HepG2 (cell line): Measurements from ENCODE around the gene CSNK1E. TPM values are rescaled to one million over a fixed set of nuclear protein-coding genes. Genes with fewer than 3 reads are reported as not detected.
A peak's percentile ranks its signal among the peaks of the same experiment; 100 is the strongest.

Source experiments
- ARID4A ChIP-seq: sonication (generic); formaldehyde crosslinking; IDR thresholded peaks from 2 replicates; pipeline ENCODE4 v1.5.0; 2020; ENCODE audit warnings: mild to moderate bottlenecking, missing genetic modification reagents, borderline replicate concordance
- ELF4 ChIP-seq: sonication (generic); formaldehyde crosslinking; IDR thresholded peaks from 2 replicates; pipeline ENCODE4 v1.5.0; 2020; ENCODE audit warnings: missing genetic modification reagents, mild to moderate bottlenecking, moderate library complexity, borderline replicate concordance
- FOXA1 ChIP-seq, 2 experiments: fragments of 450-650 bp in 1 of 2; sonication (generic) in 1 of 2; formaldehyde crosslinking in 1 of 2; IDR thresholded peaks; 2 replicates each; pipeline versions ENCODE4 v1.4.0 to v1.6.1; 2016 to 2020; ENCODE audit warnings: missing genetic modification reagents in 1 of 2
- IRF1 ChIP-seq: sonication (generic); formaldehyde crosslinking; IDR thresholded peaks from 2 replicates; pipeline ENCODE4 v1.4.0; 2020; ENCODE audit warnings: low read depth, mild to moderate bottlenecking, missing genetic modification reagents
- MED1 ChIP-seq: sonication (generic); formaldehyde crosslinking; IDR thresholded peaks from 2 replicates; pipeline ENCODE4 v1.4.0; 2020; ENCODE audit warnings: missing genetic modification reagents
- SAP130 ChIP-seq: IDR thresholded peaks from 2 replicates; pipeline ENCODE4 v1.6.1; 2016; ENCODE audit warnings: low read depth
- TEAD3 ChIP-seq: optimal IDR thresholded peaks from 2 replicates; pipeline ENCODE3; 2016; ENCODE audit warnings: borderline replicate concordance
- THAP11 ChIP-seq: IDR thresholded peaks from 2 replicates; pipeline ENCODE4 v1.6.1; 2016; ENCODE audit warnings: missing biosample characterization, missing genetic modification reagents
- ZBTB49 ChIP-seq: sonication (generic); formaldehyde crosslinking; IDR thresholded peaks from 2 replicates; pipeline ENCODE4 v1.4.0; 2020; ENCODE audit warnings: missing genetic modification reagents, borderline replicate concordance
- ZFP90 ChIP-seq: sonication (generic); formaldehyde crosslinking; IDR thresholded peaks from 2 replicates; pipeline ENCODE4 v1.8.0; 2022; ENCODE audit warnings: missing genetic modification reagents, mild to moderate bottlenecking, inconsistent platforms, borderline replicate concordance
- ZNF770 ChIP-seq: sonication (generic); formaldehyde crosslinking; IDR thresholded peaks from 2 replicates; pipeline ENCODE4 v1.5.0; 2020; ENCODE audit warnings: mild to moderate bottlenecking, missing genetic modification reagents
- ZNF83 ChIP-seq: sonication (generic); formaldehyde crosslinking; IDR thresholded peaks from 2 replicates; pipeline ENCODE4 v1.4.0; 2020; ENCODE audit warnings: missing genetic modification reagents, mild to moderate bottlenecking, borderline replicate concordance
- ZSCAN9 ChIP-seq: IDR thresholded peaks from 2 replicates; pipeline ENCODE4 v1.6.1; 2016; ENCODE audit warnings: borderline replicate concordance
- polyA plus RNA-seq, 8 experiments: library from polyadenylated mRNA; depleted of rRNA in 3 of 8; stranded (reverse) in 7 of 8; unstranded in 1 of 8; fragments of >200 nt; fragmentation: Illumina TruSeq in 4 of 8; extraction: Trizol in 4 of 8; gene quantifications; 2 replicates each; pipeline versions ENCODE4 v1.2.1 to v1.2.3, GENCODE V29; 2011 to 2016; ENCODE audit warnings: low read depth in 4 of 8, missing spikeins in 1 of 8, mixed read lengths in 1 of 8; ENCODE audit not compliant: insufficient read depth in 1 of 8
- total RNA-seq, 5 experiments: library from RNA; depleted of rRNA; stranded (reverse); fragments of >200 nt; fragmentation: Illumina TruSeq; extraction: Trizol; gene quantifications; 2 replicates each; pipeline ENCODE4 v1.2.3, GENCODE V29; 2016; ENCODE audit warnings: low read depth in 1 of 5
- TF ChIP-seq, protein P1 (sequence below): IDR thresholded peaks from 2 replicates; pipeline ENCODE4 v1.6.1; 2016; ENCODE audit warnings: control low read depth

Gene CSNK1E
- total and polyA plus RNA-seq, 2 of the 13 experiments (the other 11 are each of a cell fraction or from before 2014, with no cell fraction given) = 34.7 to 129 TPM

DNA sequence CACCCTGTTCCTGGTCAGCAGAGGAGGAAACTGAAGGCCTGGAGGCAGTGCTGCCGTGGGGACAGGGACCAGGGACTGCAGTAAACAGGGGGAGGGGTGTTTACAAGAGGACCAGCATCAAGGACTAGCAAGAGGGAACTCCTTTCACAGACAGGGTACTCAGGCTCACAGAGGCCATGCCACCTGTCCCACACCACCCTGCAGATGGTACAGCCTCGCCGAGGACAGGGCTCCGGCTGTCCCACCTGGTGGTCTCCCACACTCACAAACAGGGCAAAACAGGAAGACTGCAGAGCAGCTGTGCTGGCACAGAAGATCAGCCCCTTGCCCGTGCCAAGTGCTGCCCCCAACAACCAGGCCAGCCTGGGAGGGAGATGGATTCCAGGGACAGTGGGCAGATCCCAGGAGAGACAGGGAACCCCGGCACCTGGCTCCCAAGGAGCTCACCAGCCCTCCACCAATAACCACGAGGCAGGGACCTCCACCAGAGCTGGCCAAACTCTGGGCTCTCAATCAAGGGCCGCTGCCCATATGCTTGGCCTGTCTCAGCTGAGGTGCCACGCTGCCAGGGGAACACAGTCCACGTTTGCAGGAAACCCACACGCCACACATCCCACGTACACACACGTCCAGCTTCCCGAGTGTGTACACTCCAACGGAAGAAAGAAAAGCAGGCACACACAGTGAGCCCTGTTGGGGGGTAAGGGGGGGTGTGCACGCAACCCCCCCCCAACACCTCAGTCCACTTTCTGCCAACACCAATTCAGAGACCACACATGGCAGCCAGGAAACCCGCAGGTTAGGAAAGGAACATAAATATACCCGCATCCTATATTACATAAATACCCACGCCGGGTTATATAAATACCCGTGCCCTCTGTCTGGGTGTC is 2.1 kb downstream of the CSNK1E start (continued):
- peak; percentile 55; the same call in 1 of the 2 replicates for TF ChIP-seq ARID4A (CRISPR knock-in tag)
- no peak for TF ChIP-seq FOXA1 (IDR thresholded peaks at IDR 0.05)
- TF ChIP-seq FOXA1 (CRISPR knock-in tag; IDR thresholded peaks at IDR 0.05) = peak; percentile 70
- TF ChIP-seq THAP11 (CRISPR knock-in tag) = no peak
- no peak for TF ChIP-seq ZBTB49 (CRISPR knock-in tag)
- 0 out of 2 replicates have a peak, but pooled peaks have one; percentile 21 for TF ChIP-seq ZNF770
- TF ChIP-seq SAP130 (CRISPR knock-in tag) = peak; percentile 59; the same call in 1 of the 2 replicates
- TF ChIP-seq MED1 (CRISPR knock-in tag) = peak; percentile 63
- TF ChIP-seq ZFP90 (CRISPR knock-in tag) = no peak
- 0 out of 2 replicates have a peak, but pooled peaks have one; percentile 31 for TF ChIP-seq ZNF83 (CRISPR knock-in tag)
- no peak for TF ChIP-seq IRF1 (CRISPR knock-in tag)
- TF ChIP-seq TEAD3 (CRISPR knock-in tag) = peak; percentile 27
- TF ChIP-seq ELF4 (CRISPR knock-in tag) = no peak
- TF ChIP-seq, protein P1, sequence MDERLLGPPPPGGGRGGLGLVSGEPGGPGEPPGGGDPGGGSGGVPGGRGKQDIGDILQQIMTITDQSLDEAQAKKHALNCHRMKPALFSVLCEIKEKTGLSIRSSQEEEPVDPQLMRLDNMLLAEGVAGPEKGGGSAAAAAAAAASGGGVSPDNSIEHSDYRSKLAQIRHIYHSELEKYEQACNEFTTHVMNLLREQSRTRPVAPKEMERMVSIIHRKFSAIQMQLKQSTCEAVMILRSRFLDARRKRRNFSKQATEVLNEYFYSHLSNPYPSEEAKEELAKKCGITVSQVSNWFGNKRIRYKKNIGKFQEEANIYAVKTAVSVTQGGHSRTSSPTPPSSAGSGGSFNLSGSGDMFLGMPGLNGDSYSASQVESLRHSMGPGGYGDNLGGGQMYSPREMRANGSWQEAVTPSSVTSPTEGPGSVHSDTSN (CRISPR knock-in tag) = no peak
- TF ChIP-seq ZSCAN9 (CRISPR knock-in tag) = peak; percentile 62; the same call in 1 of the 2 replicates
